Tongue (tissue), 2 donors: ENCODE data around the gene FAM163A. TPM values are rescaled to one million over a fixed set of nuclear protein-coding genes. Genes with fewer than 3 reads are reported as not detected.
A peak's percentile ranks its signal among the peaks of the same experiment; 100 is the strongest.
"Not testable (repeated sequence)": the region's sequence is repeated elsewhere in the genome, so short reads cannot be mapped to it uniquely, and the experiment has no call there.

Experiments used
- DNase-seq: peaks from one replicate; pipeline ENCODE4 v3.0.0-alpha.2; 2015
- total RNA-seq: library from RNA; depleted of rRNA; stranded (reverse); fragments of >200 nt; gene quantifications from one replicate; pipeline ENCODE4 v1.2.3, GENCODE V29; 2014

FAM163A gene
- total RNA-seq, 1 donor from 2014 or later, result 0.21 TPM

DNA sequence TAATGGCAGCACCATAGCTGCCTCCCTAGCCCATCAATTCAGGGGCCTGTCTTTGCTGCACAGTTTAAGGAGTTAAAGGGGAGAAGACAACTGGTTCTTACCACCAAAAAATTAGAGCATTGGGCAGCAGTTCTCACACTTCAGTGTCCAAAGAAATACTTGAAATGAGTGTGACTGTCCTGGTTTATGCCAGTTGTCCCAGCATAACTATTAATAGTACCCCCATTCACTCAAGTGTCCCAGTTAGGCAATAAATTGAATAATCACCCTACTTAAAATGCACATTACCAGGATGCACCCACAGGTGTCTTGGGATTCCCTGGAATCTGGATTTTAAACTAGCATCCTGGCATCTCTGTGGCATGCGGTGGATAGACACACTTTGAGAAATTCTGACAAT lies 51.1 kb downstream of the FAM163A start:
- DNase-seq, result no peak

DNA sequence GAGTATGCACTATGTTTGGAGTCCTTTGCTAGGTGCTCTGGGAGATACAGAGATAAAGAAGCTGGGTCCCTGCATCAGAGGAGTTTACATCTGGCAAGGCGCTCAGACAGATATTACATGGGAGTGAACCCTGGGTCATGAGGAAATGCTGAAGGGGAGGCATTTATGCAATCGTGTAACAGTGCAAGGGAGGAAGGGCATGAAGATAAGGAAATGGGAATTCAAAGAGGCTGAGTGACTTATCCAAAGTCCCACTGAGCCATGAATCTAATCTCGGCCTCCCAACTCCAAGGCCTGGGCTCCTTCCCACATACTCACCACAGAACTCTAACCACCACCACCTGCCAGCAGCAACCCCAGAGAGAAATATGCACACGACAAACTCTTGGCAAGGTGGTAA lies 51.6 kb downstream of the FAM163A start:
- DNase-seq, result no peak

DNA sequence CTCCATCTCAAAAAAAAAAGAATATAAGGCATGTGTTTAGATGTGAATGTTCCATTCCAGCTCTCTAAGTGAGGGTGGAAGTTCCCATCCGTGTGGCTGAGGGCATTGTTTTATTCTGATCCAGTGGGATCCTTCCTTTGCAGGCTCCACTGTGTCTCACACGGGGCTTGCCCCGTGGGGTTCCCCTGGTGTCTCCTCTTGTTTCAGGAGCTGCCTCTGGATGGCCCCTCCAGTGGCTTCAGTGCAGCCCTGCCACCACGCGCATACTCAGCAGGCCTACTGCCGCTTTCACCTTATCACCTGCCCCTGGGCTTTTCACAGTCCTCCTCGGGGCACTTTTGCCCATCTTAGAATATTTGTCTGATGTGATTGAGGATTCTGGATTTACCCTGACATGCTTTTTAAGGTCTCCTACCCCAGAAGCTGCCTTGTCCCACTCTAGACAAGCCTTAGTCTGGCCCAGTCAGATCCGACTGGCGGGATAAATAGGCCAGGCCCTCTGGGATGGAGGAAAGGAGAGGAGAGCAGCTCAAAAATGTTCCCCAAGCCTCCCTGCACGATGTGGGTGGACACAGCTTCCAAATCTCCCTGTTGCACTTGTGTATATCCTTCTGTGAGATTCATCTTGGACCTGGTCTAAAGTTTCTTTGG lies 55.2 kb downstream of the FAM163A start:
- DNase-seq, result no peak

- no peak for DNase-seq
These were observed 55.9 kb downstream of the FAM163A start for GRCh38 chr1:179798864-179799516.

DNA sequence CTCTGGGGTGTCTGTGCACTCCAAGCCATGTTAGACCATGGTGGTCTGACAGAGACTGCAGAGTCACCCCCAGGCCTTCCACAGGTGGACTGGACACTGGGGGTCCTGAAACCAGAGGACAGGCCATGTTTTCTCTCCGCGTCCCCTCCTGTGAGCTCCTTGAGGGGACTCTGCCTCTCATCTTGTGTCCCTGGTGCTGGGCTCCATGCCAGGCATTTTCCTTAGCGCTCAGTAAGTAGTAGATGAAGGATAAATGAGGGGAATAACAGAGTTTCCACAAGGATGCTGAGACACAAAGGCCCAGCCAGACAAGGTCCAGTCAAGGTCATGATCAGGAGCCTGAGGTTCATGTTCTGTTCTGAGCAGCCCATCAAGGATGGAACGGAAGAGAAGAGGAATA lies 57.4 kb downstream of the FAM163A start:
- DNase-seq, result no peak

DNA sequence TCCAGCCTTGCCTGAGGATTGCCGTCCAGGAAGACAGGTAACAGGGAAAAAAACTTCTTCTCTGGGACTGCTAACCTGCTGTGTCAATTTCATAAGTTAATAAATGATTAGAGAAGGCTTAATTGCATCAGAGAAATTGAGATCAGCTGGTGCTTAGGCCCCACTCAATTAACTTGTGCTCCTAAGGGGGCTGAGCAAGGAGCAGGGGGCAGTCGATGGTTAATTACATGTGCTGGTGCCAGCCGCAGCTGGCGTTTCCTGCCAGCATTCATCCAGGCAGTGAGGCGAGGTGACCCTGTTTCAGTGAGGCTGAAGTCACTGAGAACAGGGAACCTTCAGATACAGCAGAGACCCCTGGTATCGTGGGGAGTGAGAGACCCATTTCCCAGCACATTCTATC lies 60.0 kb downstream of the FAM163A start:
- no peak for DNase-seq

DNA sequence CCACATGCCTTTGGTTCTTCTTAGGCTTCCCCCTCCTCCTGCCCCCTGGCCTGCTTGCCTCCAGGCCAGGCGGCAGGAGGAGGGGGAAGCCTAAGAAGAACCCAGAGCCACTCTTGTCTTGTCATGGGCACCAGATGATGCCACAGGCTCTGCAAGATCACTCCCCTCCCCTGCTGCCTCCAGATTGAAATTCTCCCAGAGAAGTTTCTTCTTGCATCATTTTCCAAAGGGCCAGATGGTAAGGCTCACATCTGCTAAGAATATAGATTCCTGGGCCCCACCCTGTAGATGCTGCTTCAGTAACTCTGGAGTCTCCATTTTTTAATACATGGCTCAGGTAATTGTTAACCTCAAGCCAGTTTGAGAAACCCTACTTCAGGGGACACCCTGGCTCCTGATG lies 60.8 kb downstream of the FAM163A start:
- no peak for DNase-seq

GRCh38 chr1:179804417-179804816 lies 61.3 kb downstream of the FAM163A start:
- DNase-seq, result not testable (repeated sequence)

DNA sequence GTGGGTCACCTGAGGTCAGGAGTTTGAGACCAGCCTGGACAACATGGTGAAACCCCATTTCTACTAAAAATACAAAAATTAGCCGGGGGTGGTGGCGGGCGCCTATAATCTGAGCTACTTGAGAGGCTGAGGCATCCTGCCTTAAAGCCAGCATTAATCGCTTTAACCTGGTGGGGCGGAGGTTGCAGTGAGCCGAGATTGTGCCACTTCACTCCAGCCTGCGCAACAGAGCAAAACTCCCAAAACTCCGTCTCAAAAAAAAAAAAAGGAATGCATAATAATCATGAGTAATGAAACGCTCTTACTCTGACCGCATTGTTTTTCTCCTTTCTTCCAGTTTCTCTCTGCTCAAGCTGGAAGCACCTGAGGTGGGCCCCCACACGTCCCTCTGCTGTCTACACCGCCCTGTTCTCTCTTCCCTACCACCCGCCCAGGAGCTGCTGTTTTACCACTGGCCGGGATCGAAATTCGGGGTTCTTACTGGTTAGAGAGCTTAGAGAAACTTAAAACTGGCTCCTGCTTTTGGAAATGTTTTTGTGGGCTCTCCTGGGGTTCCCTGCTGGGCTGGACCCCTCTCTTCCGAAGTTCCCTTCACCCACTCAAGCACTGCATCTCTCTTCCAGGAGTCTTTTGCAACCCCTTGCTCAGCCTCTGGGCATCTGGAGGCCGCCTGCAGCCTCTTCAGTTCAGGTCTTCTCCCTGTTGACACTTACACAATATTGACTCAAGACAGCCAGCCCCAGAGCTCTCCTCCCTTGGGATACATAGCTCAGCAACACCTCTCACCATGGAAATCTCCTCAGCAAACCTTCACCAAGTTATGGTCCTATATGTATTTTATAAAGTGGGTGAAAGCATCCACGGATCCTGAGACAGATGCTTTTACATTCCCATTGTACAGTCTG lies 62.5 kb downstream of the FAM163A start:
- no peak for DNase-seq

DNA sequence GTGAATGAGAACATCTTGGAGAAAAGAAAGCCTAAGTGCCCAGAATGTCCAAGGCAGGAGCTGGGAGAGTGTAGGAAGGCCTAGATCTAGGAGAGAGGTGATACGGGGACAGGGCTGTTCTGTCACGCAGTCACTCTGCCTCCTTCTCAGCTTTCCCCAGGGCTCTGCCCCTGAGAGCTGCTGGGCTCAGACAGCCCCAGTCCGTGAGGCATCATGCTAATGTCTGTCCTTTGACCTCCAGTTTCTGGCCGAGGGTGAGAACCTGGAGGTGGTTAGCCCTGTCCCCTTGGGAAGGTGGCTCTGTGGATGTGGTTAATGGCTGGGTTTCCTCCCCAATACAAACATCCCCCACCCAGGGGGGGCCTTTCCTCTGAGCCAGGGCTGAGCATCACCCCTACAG lies 63.2 kb downstream of the FAM163A start:
- DNase-seq, result no peak

DNA sequence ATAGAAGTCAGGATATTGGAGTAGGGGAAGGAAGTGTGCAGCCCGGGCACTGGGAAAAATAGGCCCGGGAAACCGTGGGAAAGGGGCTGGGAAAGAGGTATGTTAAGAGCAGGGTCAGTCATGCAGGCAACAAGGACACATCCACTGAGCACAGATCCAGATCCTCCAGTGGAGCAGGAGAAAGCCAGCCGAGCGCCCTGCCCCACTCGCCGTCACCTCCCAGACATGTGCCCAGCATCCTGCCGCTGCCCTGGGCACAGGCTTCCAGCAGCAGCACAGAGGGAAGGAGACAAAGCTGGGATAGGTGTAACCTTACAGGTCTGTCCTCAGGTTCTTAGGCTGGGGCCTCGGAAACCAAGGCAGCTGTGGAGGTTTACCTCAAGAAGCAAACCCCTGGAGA lies 64.2 kb downstream of the FAM163A start:
- DNase-seq, result no peak

- DNase-seq, result no peak
These were observed 64.8 kb downstream of the FAM163A start for GRCh38 chr1:179807691-179808485.

DNA sequence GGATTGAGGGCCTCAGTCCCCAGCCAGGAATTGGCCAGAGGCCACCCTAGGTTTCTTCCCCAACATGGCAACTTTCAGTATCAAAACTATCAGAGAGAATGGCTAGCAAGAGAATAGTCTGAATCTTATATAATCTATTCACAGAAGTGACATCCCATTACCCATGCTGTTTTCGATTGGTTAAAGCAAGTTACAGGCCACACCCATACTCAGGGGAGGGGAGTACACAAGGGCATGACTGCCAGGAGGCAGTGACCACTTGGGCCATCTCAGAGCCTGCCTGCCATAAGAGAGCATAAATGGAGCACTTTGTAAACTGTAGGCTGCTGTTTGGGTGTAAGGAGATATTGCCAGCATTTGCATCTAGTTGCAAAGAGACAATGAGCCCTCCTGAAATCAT lies 65.4 kb downstream of the FAM163A start:
- no peak for DNase-seq

- peak; percentile 88 for DNase-seq
These were observed 66.6 kb downstream of the FAM163A start for GRCh38 chr1:179809506-179810366.

DNA sequence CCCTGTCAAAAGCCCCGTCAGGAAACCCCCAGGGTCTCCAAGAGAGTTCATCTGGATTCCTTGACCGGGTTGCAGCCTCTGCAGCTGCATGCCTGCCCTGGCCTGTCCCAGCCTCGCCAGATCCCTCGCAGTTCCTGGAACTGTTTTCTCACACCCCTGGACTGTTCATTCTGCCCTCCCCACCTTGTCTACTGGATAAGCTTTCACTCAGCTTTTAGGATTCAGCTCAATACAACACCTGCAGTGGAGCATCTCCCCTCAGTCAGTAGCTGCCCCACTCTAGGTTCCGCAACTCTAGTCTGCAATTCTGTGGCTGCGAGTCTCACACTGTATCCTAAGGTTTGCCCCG lies 67.2 kb downstream of the FAM163A start:
- DNase-seq, result no peak

DNA sequence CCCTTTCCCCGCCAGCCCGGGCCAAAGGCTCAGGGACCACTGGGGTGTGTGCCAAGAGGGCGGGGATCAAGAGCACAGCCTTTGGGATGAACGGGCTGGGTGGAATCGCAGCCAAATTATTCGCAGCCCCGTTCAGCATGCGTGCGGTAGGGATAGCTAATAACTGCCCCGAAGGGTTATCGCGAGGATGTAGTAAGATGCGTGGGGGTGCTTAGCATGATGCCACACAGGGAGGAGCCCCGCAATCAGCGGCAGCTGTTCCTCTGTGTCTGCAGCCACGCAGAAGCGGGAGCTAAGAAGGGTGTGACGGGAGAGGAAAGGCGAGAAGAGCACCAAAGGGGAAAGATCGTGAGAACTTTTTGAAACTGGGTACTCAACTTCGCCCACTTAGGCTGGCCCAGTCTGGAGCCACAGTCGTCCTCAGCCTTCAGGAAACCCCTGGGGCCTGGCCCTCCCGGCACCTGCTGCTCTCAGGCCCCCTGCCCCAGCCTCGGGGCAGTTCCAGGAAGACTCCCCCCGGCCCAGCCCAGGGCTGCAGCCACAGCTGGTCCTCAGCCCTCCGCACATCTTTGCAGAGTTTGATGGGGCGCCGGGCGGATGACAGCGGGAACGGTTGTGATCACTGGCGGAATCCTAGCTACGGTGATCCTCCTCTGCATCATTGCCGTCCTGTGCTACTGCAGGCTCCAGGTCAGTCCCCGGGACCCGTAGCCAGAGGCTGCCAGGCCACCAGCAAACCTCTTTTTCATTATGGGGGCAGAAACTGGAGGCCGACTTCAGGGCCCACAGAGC lies 69.6 kb downstream of the FAM163A start:
- DNase-seq, result peak; percentile 62

DNA sequence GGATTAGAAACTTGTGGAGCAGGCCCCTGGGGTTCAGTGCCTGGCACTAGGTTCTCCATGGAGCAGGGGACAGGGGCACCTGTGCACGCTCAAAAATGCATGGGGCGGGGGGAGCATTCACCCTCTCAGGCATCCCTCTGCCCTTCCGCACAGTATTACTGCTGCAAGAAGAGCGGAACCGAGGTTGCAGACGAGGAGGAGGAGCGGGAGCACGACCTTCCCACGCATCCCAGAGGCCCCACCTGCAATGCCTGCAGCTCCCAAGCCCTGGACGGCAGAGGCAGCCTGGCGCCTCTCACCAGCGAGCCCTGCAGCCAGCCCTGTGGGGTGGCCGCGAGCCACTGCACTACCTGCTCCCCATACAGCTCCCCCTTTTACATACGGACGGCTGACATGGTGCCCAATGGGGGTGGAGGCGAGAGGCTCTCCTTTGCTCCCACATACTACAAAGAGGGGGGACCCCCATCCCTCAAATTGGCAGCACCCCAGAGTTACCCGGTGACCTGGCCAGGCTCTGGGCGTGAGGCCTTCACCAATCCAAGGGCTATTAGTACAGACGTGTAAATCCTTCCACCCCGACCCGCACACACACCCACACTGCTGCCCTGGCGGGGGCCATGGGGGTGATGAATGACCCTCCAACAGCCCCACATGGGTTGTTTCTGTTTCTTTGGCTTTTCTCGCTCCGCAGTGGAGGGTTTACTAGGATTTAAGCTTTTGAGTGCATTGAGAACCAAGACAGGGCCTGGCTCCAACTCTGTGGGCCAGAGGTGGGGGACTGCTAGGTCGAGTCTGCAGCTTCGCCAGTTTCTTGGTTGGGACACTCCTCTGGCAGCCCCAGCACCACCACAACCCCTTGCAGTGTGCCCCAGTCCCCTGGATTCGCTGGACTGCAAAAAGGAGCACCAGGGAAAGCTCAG lies 70.8 kb downstream of the FAM163A start:
- no peak for DNase-seq

DNA sequence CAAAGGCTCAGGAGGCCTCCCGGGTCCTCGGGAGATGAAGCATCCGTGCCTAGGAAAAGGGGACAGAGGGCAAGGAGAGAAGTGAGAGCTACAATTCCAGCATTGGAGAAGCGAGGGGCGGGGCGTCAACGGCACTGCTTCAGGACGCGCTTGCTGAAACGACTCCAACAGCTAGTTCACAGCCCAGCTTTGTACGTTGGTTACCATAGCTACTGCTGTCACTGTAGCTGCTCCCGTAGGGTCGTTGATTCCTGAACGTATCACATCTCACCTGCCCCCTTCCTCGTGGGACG lies 71.4 kb downstream of the FAM163A start:
- no peak for DNase-seq

DNA sequence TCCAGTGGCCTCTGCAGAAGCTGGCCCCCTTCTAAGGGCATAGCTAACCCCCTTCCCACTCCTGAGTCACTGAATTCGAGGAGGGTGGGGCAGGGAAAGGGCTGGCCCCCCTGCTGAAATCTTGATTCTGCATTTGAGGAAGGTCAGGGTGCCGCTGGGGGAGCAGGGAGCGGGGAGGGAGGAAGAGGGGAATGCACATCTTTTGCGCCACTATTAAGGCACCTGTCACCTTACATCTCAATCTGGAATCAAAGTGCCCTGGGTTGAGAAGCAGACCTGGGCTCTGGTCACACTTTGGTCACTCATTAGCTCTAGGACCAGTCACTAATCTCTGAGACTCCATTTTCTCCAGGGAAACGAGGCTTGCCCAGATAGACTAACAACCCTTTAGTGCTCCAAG lies 72.5 kb downstream of the FAM163A start:
- DNase-seq, result no peak
